Gastrocnemius medialis (tissue), 4 donors: ENCODE measurements around the gene DNMT1.

Experiments used
- POLR2A ChIP-seq, 2 donors: fragments of 450-650 bp; IDR thresholded peaks; one replicate each; pipeline ENCODE4 v1.6.1; 2017; ENCODE audit warnings: antibody characterized with exemption in 2 of 2, mild to moderate bottlenecking in 2 of 2, moderate library complexity in 2 of 2
- TF ChIP-seq, protein P1 (sequence below), 5 experiments: fragments of 450-650 bp in 3 of 5; fragments of 200-600 bp in 2 of 5; sonication (generic) in 2 of 5; IDR thresholded peaks in 4 of 5; conservative IDR thresholded peaks in 1 of 5; 1 replicate in 4 of 5; 2 replicates in 1 of 5; pipeline ENCODE4 v1.5.1; 2016 to 2019; ENCODE audit warnings: antibody characterized with exemption in 5 of 5, mild to moderate bottlenecking in 3 of 5, moderate library complexity in 3 of 5

DNA sequence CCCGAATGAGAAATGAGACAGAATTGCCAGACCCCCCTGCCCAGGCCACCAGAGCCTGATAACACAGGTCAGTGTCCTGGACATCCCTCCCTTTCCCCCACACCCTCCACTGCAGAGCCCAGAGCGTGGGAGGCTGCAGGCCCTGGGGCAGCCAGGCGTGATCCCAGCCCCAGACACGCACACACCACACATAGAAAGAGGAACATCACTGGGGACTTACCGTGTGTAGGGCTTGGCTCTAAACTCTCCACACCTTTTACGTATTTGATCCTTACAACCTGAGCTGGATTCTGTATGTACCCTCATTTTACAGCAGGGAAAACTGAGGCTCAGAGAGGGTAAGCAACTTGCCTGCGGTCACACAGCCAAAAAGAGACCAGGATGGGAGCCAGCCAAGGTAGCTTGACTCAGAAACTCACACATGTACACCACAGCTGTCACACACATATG lies 91.9 kb downstream of the DNMT1 start:
- TF ChIP-seq, protein P1, sequence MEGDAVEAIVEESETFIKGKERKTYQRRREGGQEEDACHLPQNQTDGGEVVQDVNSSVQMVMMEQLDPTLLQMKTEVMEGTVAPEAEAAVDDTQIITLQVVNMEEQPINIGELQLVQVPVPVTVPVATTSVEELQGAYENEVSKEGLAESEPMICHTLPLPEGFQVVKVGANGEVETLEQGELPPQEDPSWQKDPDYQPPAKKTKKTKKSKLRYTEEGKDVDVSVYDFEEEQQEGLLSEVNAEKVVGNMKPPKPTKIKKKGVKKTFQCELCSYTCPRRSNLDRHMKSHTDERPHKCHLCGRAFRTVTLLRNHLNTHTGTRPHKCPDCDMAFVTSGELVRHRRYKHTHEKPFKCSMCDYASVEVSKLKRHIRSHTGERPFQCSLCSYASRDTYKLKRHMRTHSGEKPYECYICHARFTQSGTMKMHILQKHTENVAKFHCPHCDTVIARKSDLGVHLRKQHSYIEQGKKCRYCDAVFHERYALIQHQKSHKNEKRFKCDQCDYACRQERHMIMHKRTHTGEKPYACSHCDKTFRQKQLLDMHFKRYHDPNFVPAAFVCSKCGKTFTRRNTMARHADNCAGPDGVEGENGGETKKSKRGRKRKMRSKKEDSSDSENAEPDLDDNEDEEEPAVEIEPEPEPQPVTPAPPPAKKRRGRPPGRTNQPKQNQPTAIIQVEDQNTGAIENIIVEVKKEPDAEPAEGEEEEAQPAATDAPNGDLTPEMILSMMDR (IDR thresholded peaks at IDR 0.05 in 4 of 5, conservative IDR thresholded peaks at IDR 0.05 in 1 of 5) = no peak
- no peak for TF ChIP-seq POLR2A (IDR thresholded peaks at IDR 0.05)
